Mammary microvascular endothelial cell (primary cell): ENCODE measurements around the gene DEGS1. TPM values are rescaled to one million over a fixed set of nuclear protein-coding genes. Genes with fewer than 3 reads are reported as not detected.

Experiments
- total RNA-seq: library from RNA; depleted of rRNA; stranded (reverse); fragments of >200 nt; gene quantifications from 2 replicates; pipeline ENCODE4 v1.2.3, GENCODE V29; 2015

DEGS1 gene
- total RNA-seq = 126 and 127 TPM in 2 replicates

DNA sequence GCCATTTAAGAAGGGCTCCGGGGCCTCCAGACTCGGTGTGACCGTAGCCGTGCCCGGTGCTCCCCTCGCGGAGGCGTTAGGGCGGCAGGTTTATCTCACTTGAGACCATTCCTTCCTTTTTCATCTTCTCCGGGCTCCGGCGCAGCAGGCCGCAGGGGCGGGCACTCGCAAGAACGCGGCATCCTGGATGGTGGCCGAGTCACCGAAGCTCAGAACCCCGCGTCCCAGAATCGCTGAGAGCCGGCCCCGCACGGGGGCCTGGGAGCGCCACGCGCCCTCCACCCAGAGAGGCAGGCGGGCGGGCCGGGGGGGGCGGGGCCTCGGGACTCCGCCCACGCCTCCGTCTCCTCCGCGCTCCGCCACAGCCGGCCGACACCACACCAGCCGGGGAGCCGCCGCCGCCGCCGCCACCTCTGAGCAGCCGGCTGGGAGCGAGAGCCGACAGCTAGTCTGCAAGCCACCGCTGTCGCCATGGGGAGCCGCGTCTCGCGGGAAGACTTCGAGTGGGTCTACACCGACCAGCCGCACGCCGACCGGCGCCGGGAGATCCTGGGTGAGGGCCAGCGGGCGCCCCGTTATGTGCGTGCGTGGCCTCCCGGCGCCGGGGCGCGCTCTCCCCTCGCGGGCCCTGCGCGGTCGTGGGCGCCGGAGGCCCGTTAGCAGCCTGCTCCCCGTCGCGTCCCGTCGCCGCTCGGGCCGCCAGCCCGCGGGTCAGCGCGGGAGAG lies at the start of gene DEGS1:
TSS of gene DEGS1 (plus strand) at position 375 of the 725 bp plus-strand sequence. CDS start at position 472, 97 bp downstream.

Other genes with a start within 250 kb of the DEGS1 start
- 27.0 and 33.3 TPM in 2 replicates for gene FBXO28, start 69.1 kb upstream of the DEGS1 start, total RNA-seq
- 20.3 and 22.8 TPM in 2 replicates for gene NVL, start 146.9 kb downstream of the DEGS1 start, total RNA-seq
- gene CNIH4, start 173.6 kb downstream of the DEGS1 start, total RNA-seq = 53.5 and 77.5 TPM in 2 replicates